Measurements from ENCODE around the gene AMOTL2.

AMOTL2 gene

GRCh38 chr3:134406331-134407238 lies 32.3 kb upstream of the AMOTL2 start:
- peaks cover 20% of the 10 kb centered on the region for H3K27me3 ChIP-seq (ENCODE audit: insufficient read depth, poor library complexity, severe bottlenecking)
- H3K27ac ChIP-seq (replicated peaks): no peak overlapping the region
- DNase-seq (ENCODE audit: low read depth in 1 of 2, low spot score in 1 of 2): no peak
- no peak for TF ChIP-seq SPI1 (IDR thresholded peaks at IDR 0.05; ENCODE audit: borderline replicate concordance, low read depth)
- no peak for TF ChIP-seq CTCF (IDR thresholded peaks at IDR 0.05; ENCODE audit: insufficient read depth, low read length)
- TF ChIP-seq, protein P1, sequence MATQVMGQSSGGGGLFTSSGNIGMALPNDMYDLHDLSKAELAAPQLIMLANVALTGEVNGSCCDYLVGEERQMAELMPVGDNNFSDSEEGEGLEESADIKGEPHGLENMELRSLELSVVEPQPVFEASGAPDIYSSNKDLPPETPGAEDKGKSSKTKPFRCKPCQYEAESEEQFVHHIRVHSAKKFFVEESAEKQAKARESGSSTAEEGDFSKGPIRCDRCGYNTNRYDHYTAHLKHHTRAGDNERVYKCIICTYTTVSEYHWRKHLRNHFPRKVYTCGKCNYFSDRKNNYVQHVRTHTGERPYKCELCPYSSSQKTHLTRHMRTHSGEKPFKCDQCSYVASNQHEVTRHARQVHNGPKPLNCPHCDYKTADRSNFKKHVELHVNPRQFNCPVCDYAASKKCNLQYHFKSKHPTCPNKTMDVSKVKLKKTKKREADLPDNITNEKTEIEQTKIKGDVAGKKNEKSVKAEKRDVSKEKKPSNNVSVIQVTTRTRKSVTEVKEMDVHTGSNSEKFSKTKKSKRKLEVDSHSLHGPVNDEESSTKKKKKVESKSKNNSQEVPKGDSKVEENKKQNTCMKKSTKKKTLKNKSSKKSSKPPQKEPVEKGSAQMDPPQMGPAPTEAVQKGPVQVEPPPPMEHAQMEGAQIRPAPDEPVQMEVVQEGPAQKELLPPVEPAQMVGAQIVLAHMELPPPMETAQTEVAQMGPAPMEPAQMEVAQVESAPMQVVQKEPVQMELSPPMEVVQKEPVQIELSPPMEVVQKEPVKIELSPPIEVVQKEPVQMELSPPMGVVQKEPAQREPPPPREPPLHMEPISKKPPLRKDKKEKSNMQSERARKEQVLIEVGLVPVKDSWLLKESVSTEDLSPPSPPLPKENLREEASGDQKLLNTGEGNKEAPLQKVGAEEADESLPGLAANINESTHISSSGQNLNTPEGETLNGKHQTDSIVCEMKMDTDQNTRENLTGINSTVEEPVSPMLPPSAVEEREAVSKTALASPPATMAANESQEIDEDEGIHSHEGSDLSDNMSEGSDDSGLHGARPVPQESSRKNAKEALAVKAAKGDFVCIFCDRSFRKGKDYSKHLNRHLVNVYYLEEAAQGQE (IDR thresholded peaks at IDR 0.05; ENCODE audit: insufficient replicate concordance, low read depth): no peak
- TF ChIP-seq GABPA (IDR thresholded peaks at IDR 0.05; ENCODE audit: low read depth): no peak
- no peak for TF ChIP-seq POLR2AphosphoS5 (IDR thresholded peaks at IDR 0.05; ENCODE audit: low read depth)
- H3K4me3 ChIP-seq (replicated peaks; ENCODE audit: insufficient read depth, low read length): no peak overlapping the region

DNA sequence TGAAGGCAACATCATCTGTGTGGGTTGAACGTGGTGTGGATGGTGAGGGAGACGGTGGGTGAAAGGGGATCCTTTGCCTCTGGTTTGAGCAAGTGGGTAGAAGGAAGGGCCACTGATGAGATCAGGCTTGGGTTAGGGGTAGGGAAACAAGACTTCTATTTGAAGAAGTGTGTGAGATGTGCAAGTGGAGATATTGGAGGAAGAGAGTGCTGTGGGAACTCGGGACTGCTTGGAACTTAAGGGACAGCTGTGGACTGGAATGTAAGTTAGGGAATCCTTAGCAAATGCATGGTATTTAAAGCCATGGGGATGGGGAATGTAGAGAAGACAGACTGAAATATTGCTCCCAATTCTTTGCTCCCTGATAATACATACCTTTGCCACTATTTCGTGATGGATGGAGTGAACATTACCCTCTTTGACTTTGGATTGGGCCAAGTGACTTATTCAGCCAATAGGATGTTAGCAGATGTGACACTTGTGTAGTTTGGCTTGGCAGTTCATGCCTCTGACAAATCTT lies 30.2 kb upstream of the AMOTL2 start:
- Histone ChIP-seq H3K27me3 (ENCODE audit: insufficient read depth, poor library complexity, severe bottlenecking) (peaks cover 17% of the 10 kb centered on the region), H3K27ac (replicated peaks) (no peak overlapping the region), H3K4me3 (replicated peaks; ENCODE audit: insufficient read depth, low read length) (no peak overlapping the region)
- no peak for DNase-seq (ENCODE audit: low read depth in 1 of 2, low spot score in 1 of 2)
- TF ChIP-seq CTCF (IDR thresholded peaks at IDR 0.05; ENCODE audit: insufficient read depth, low read length) (no peak), SPI1 (IDR thresholded peaks at IDR 0.05; ENCODE audit: borderline replicate concordance, low read depth) (no peak), GABPA (IDR thresholded peaks at IDR 0.05; ENCODE audit: low read depth) (no peak), POLR2AphosphoS5 (IDR thresholded peaks at IDR 0.05; ENCODE audit: low read depth) (no peak)
- TF ChIP-seq, protein P1 (IDR thresholded peaks at IDR 0.05; ENCODE audit: insufficient replicate concordance, low read depth): no peak

- no peak overlapping the region for H3K4me3 ChIP-seq (replicated peaks; ENCODE audit: insufficient read depth, low read length)
Observed at GRCh38 chr3:134397755-134398154, 23.5 kb upstream of the AMOTL2 start.

More at GRCh38 chr3:134397755-134398154, 23.5 kb upstream of the AMOTL2 start:
- no peak for DNase-seq (ENCODE audit: low read depth in 1 of 2, low spot score in 1 of 2)
- Histone ChIP-seq H3K27ac (replicated peaks) (no peak overlapping the region), H3K27me3 (ENCODE audit: insufficient read depth, poor library complexity, severe bottlenecking) (no peaks in the 10 kb centered on the region)
- TF ChIP-seq SPI1 (IDR thresholded peaks at IDR 0.05; ENCODE audit: borderline replicate concordance, low read depth) (no peak), POLR2AphosphoS5 (IDR thresholded peaks at IDR 0.05; ENCODE audit: low read depth) (no peak), GABPA (IDR thresholded peaks at IDR 0.05; ENCODE audit: low read depth) (no peak), CTCF (IDR thresholded peaks at IDR 0.05; ENCODE audit: insufficient read depth, low read length) (no peak)
- TF ChIP-seq, protein P1 (IDR thresholded peaks at IDR 0.05; ENCODE audit: insufficient replicate concordance, low read depth): no peak

All from HL-60 (cell line).